Measurements from ENCODE around the gene IL17RB. TPM values are rescaled to one million over a fixed set of nuclear protein-coding genes. Genes with fewer than 3 reads are reported as not detected.

IL17RB gene
- total RNA-seq, 2 experiments from 2014 or later, result 0.57 TPM; not detected in 1

DNA sequence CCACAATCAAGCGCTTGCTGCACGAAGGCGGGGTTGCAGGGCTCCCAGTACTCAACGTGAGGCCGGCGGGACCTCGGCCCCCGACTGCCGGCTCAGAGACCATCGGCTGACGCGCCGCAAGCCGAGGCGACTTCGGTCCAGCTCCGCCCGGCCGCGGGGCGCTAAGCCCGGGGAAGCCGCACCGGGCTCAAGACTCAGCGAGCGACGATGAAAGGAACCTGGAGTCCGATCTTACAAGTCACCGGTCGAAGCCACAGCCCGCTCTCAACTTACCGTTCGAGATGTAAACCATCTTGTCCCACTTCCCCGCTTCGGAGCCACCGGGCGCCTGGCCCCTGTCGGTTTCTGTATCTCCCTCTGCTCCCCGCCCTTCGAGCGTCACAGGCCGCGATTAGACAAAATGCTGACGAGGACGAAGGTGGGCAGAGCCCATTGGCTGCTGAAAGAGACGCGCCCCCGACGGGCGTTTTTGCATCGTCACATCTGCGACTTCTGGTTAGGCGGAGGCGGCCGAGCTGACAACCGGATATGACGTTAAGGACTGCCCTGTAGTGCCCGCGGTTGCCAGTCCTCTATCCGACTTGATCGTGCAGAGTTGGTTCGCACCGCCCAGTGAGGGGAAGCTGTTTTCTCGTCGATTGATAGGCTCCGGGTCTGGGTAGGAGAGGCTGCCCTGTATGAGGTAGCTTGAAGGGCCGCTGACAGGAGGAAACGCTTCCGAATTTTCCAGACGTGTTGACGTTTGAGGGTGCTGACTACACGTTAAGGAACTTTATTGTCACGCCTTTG is 45.3 kb downstream of the IL17RB start, which contains the start of gene SELENOK:
TSS of gene SELENOK (minus strand) at position 363 of the 789 bp plus-strand sequence.
- POLR2A ChIA-PET, result interaction anchor here (0.7 to 2.6 kb wide), 4 partner anchors 9 to 642 kb away, joined by 3 to 15 read pairs (median 4); partner anchors contain the start of gene ACTR8
- intact Hi-C loops (cut with micrococcal nuclease; ENCODE audit: unreplicated experiment), result loop anchor here (2.0 to 5.0 kb wide), 2 partner anchors 47 to 544 kb away; partner anchors contain the start of gene DCP1A
- CTCF ChIA-PET (ENCODE audit: unreplicated experiment), result no interaction called here
- Histone ChIP-seq H3K79me2 (ENCODE audit: insufficient read depth, low read depth, low read length) (peaks cover 26% of the 10 kb centered on the region), H3K9me3 (ENCODE audit: low read length) (no peaks in the 10 kb centered on the region), H2AFZ (ENCODE audit: low read length) (peak within 1 kb of the TSS; percentile 94), H3K4me2 (ENCODE audit: low read length) (peak within 1 kb of the TSS; percentile 84), H3K27ac (ENCODE audit: low read depth, low read length, poor library complexity, severe bottlenecking) (peak within 1 kb of the TSS; percentile 45), H4K20me1 (ENCODE audit: insufficient read depth, low read length) (no peaks in the 10 kb centered on the region), H3K4me1 (ENCODE audit: insufficient read depth, low read length, poor library complexity, severe bottlenecking) (peaks cover 21% of the 10 kb centered on the region), H3K4me3 (ENCODE audit: low read depth, low read length, poor library complexity, severe bottlenecking) (peak within 1 kb of the TSS; percentile 92), H3K9me2 (ENCODE audit: insufficient read depth, low read length) (no peaks in the 10 kb centered on the region), H3K36me3 (ENCODE audit: insufficient read depth, low read length) (peaks cover 23% of the 10 kb centered on the region)
- no TSS peak for BruUV-seq (replicated peaks)
- peak; percentile 99 for DNase-seq (ENCODE audit: low spot score)
- TF ChIP-seq CTCF (conservative IDR thresholded peaks at IDR 0.05; ENCODE audit: low read length) (no peak), EZH2phosphoT487 (IDR thresholded peaks at IDR 0.05; ENCODE audit: borderline replicate concordance, low read depth, low read length) (no peak)

GRCh38 chr3:53892286-53892637 is 45.9 kb downstream of the IL17RB start:
- H3K79me2 ChIP-seq (ENCODE audit: insufficient read depth, low read depth, low read length), result peaks cover 26% of the 10 kb centered on the region
- ChIA-PET POLR2A (interaction anchor here (0.7 to 2.6 kb wide), 3 partner anchors 9 to 643 kb away, joined by 3 to 15 read pairs (median 3); partner anchors contain the start of gene ACTR8), CTCF (ENCODE audit: unreplicated experiment) (no interaction called here)
- DNase-seq (ENCODE audit: low spot score), result no peak
- H4K20me1 ChIP-seq (ENCODE audit: insufficient read depth, low read length), result no peaks in the 10 kb centered on the region
- H3K4me1 ChIP-seq (ENCODE audit: insufficient read depth, low read length, poor library complexity, severe bottlenecking), result peaks cover 21% of the 10 kb centered on the region
- intact Hi-C loops (cut with micrococcal nuclease; ENCODE audit: unreplicated experiment), result loop anchor here (5.0 kb wide), 1 partner anchor 545 kb away; the partner anchor contains the start of gene DCP1A
- H3K9me3 ChIP-seq (ENCODE audit: low read length), result no peaks in the 10 kb centered on the region
- TF ChIP-seq CTCF (conservative IDR thresholded peaks at IDR 0.05; ENCODE audit: low read length), result no peak
- TF ChIP-seq EZH2phosphoT487 (IDR thresholded peaks at IDR 0.05; ENCODE audit: borderline replicate concordance, low read depth, low read length), result no peak
- H3K27ac ChIP-seq (ENCODE audit: low read depth, low read length, poor library complexity, severe bottlenecking), result peak overlapping the region; percentile 45
- H3K36me3 ChIP-seq (ENCODE audit: insufficient read depth, low read length), result peaks cover 17% of the 10 kb centered on the region
- peak overlapping the region; percentile 67 for H3K4me2 ChIP-seq (ENCODE audit: low read length)
- BruUV-seq (replicated peaks), result TSS peak; percentile 99
- peak overlapping the region; percentile 92 for H3K4me3 ChIP-seq (ENCODE audit: low read depth, low read length, poor library complexity, severe bottlenecking)
- H3K9me2 ChIP-seq (ENCODE audit: insufficient read depth, low read length), result no peaks in the 10 kb centered on the region
- H2AFZ ChIP-seq (ENCODE audit: low read length), result peak overlapping the region; percentile 94

- Histone ChIP-seq H3K4me1 (ENCODE audit: insufficient read depth, low read length, poor library complexity, severe bottlenecking) (no peaks in the 10 kb centered on the region), H3K9me2 (ENCODE audit: insufficient read depth, low read length) (no peaks in the 10 kb centered on the region), H3K27ac (ENCODE audit: low read depth, low read length, poor library complexity, severe bottlenecking) (no peak overlapping the region), H2AFZ (ENCODE audit: low read length) (no peak overlapping the region), H3K79me2 (ENCODE audit: insufficient read depth, low read depth, low read length) (no peaks in the 10 kb centered on the region), H3K36me3 (ENCODE audit: insufficient read depth, low read length) (no peaks in the 10 kb centered on the region), H3K4me3 (ENCODE audit: low read depth, low read length, poor library complexity, severe bottlenecking) (no peak overlapping the region), H3K4me2 (ENCODE audit: low read length) (no peak overlapping the region), H4K20me1 (ENCODE audit: insufficient read depth, low read length) (no peaks in the 10 kb centered on the region), H3K9me3 (ENCODE audit: low read length) (no peaks in the 10 kb centered on the region)
- DNase-seq (ENCODE audit: low spot score), result no peak
- BruUV-seq (replicated peaks), result no TSS peak
- ChIA-PET CTCF (ENCODE audit: unreplicated experiment) (no interaction called here), POLR2A (no interaction called here)
- intact Hi-C loops (cut with micrococcal nuclease; ENCODE audit: unreplicated experiment), result no loop called here
- TF ChIP-seq EZH2phosphoT487 (IDR thresholded peaks at IDR 0.05; ENCODE audit: borderline replicate concordance, low read depth, low read length) (no peak), CTCF (conservative IDR thresholded peaks at IDR 0.05; ENCODE audit: low read length) (no peak)
Observed at GRCh38 chr3:53899750-53900149, 53.4 kb downstream of the IL17RB start.

Data from OCI-LY7 (cell line).